ENCODE results near the gene TSPO. TPM values are rescaled to one million over a fixed set of nuclear protein-coding genes. Genes with fewer than 3 reads are reported as not detected.

The TSPO gene
- total and polyA plus RNA-seq, 2 experiments from 2014 or later: 896 to 970 TPM

GRCh38 chr22:43113526-43114251 is 37.7 kb upstream of the TSPO start:
- no peak overlapping the region for H2AFZ ChIP-seq
- in situ Hi-C loops (cut with MboI): no loop called here
- TF ChIP-seq EZH2phosphoT487 (IDR thresholded peaks at IDR 0.05; ENCODE audit: insufficient read depth, low read depth) (no peak), EZH2 (IDR thresholded peaks at IDR 0.05; ENCODE audit: insufficient read depth, poor library complexity, severe bottlenecking) (no peak)
- no peaks in the 10 kb centered on the region for H3K9me2 ChIP-seq (ENCODE audit: insufficient read depth)
- no peak overlapping the region for H3K4me3 ChIP-seq
- H3K79me2 ChIP-seq (ENCODE audit: insufficient read depth): no peaks in the 10 kb centered on the region
- H3K27ac ChIP-seq: no peak overlapping the region
- no peak overlapping the region for H3K9ac ChIP-seq
- H4K20me1 ChIP-seq (ENCODE audit: insufficient read depth): no peaks in the 10 kb centered on the region
- H3F3A ChIP-seq (ENCODE audit: insufficient read depth): no peaks in the 10 kb centered on the region
- H3K36me3 ChIP-seq (ENCODE audit: low read depth): no peaks in the 10 kb centered on the region
- H3K27me3 ChIP-seq (replicated peaks; ENCODE audit: insufficient read depth): peaks cover 20% of the 10 kb centered on the region
- H3K4me2 ChIP-seq (ENCODE audit: unreplicated experiment): no peak overlapping the region
- H3K4me1 ChIP-seq (ENCODE audit: insufficient read depth): no peaks in the 10 kb centered on the region
- H3K9me3 ChIP-seq (ENCODE audit: low read depth): no peaks in the 10 kb centered on the region
- DNase-seq: no peak
- 64 to 65% methylated on average over 13 of the region's 13 CpGs for WGBS, 2 experiments (ENCODE audit: low coverage in 1 of 2, low lambda C conversion rate in 2 of 2, missing lambda C conversion rate in 2 of 2)

GRCh38 chr22:43114958-43115357 is 36.4 kb upstream of the TSPO start:
- Histone ChIP-seq H4K20me1 (ENCODE audit: insufficient read depth) (no peaks in the 10 kb centered on the region), H3K4me1 (ENCODE audit: insufficient read depth) (no peaks in the 10 kb centered on the region), H3K4me2 (ENCODE audit: unreplicated experiment) (no peak overlapping the region), H3K9me3 (ENCODE audit: low read depth) (no peaks in the 10 kb centered on the region), H3K9ac (no peak overlapping the region), H3K36me3 (ENCODE audit: low read depth) (no peaks in the 10 kb centered on the region), H3K79me2 (ENCODE audit: insufficient read depth) (no peaks in the 10 kb centered on the region), H3K4me3 (no peak overlapping the region), H3K9me2 (ENCODE audit: insufficient read depth) (no peaks in the 10 kb centered on the region), H2AFZ (no peak overlapping the region), H3K27me3 (replicated peaks; ENCODE audit: insufficient read depth) (peaks cover 20% of the 10 kb centered on the region), H3K27ac (no peak overlapping the region), H3F3A (ENCODE audit: insufficient read depth) (no peaks in the 10 kb centered on the region)
- no peak for DNase-seq
- TF ChIP-seq EZH2 (IDR thresholded peaks at IDR 0.05; ENCODE audit: insufficient read depth, poor library complexity, severe bottlenecking) (no peak), EZH2phosphoT487 (IDR thresholded peaks at IDR 0.05; ENCODE audit: insufficient read depth, low read depth) (no peak)
- in situ Hi-C loops (cut with MboI): no loop called here
- 42 to 49% methylated on average over 5 of the region's 5 CpGs for WGBS, 2 experiments (ENCODE audit: low coverage in 1 of 2, low lambda C conversion rate in 2 of 2, missing lambda C conversion rate in 2 of 2)

- TF ChIP-seq EZH2 (IDR thresholded peaks at IDR 0.05; ENCODE audit: insufficient read depth, poor library complexity, severe bottlenecking) (no peak), EZH2phosphoT487 (IDR thresholded peaks at IDR 0.05; ENCODE audit: insufficient read depth, low read depth) (no peak)
- H3K9me3 ChIP-seq (ENCODE audit: low read depth): no peaks in the 10 kb centered on the region
- no peak overlapping the region for H3K9ac ChIP-seq
- H3K4me3 ChIP-seq: no peak overlapping the region
- DNase-seq: no peak
- WGBS, 2 experiments (ENCODE audit: low coverage in 1 of 2, low lambda C conversion rate in 2 of 2, missing lambda C conversion rate in 2 of 2): 73 to 80% methylated on average over 7 of the region's 7 CpGs
- no peaks in the 10 kb centered on the region for H3K9me2 ChIP-seq (ENCODE audit: insufficient read depth)
- in situ Hi-C loops (cut with MboI): no loop called here
- H4K20me1 ChIP-seq (ENCODE audit: insufficient read depth): no peaks in the 10 kb centered on the region
- no peaks in the 10 kb centered on the region for H3K4me1 ChIP-seq (ENCODE audit: insufficient read depth)
- H3K36me3 ChIP-seq (ENCODE audit: low read depth): no peaks in the 10 kb centered on the region
- H3K27me3 ChIP-seq (replicated peaks; ENCODE audit: insufficient read depth): peaks cover 4% of the 10 kb centered on the region
- H3F3A ChIP-seq (ENCODE audit: insufficient read depth): no peaks in the 10 kb centered on the region
- H3K27ac ChIP-seq: no peak overlapping the region
- H3K79me2 ChIP-seq (ENCODE audit: insufficient read depth): no peaks in the 10 kb centered on the region
- H2AFZ ChIP-seq: no peak overlapping the region
- H3K4me2 ChIP-seq (ENCODE audit: unreplicated experiment): no peak overlapping the region
These were observed 34.4 kb upstream of the TSPO start for GRCh38 chr22:43116932-43117331.

- WGBS, 2 experiments (ENCODE audit: low coverage in 1 of 2, low lambda C conversion rate in 2 of 2, missing lambda C conversion rate in 2 of 2): 51 to 54% methylated on average over 21 of the region's 21 CpGs
- in situ Hi-C loops (cut with MboI): no loop called here
- Histone ChIP-seq H3K27ac (no peak overlapping the region), H3K27me3 (replicated peaks; ENCODE audit: insufficient read depth) (no peaks in the 10 kb centered on the region), H3K9me2 (ENCODE audit: insufficient read depth) (no peaks in the 10 kb centered on the region), H3F3A (ENCODE audit: insufficient read depth) (no peaks in the 10 kb centered on the region), H3K4me3 (no peak overlapping the region), H2AFZ (no peak overlapping the region), H3K9ac (no peak overlapping the region), H4K20me1 (ENCODE audit: insufficient read depth) (no peaks in the 10 kb centered on the region), H3K9me3 (ENCODE audit: low read depth) (no peaks in the 10 kb centered on the region), H3K79me2 (ENCODE audit: insufficient read depth) (no peaks in the 10 kb centered on the region), H3K4me2 (ENCODE audit: unreplicated experiment) (no peak overlapping the region), H3K4me1 (ENCODE audit: insufficient read depth) (no peaks in the 10 kb centered on the region), H3K36me3 (ENCODE audit: low read depth) (no peaks in the 10 kb centered on the region)
- TF ChIP-seq EZH2 (IDR thresholded peaks at IDR 0.05; ENCODE audit: insufficient read depth, poor library complexity, severe bottlenecking) (no peak), EZH2phosphoT487 (IDR thresholded peaks at IDR 0.05; ENCODE audit: insufficient read depth, low read depth) (no peak)
- DNase-seq: peak; percentile 54
These were observed 33.1 kb upstream of the TSPO start for GRCh38 chr22:43118024-43118849.

Data from GM23248 (cell line).